ENCODE results near the gene MPL.

- TF ChIP-seq EZH2 (IDR thresholded peaks at IDR 0.05; ENCODE audit: insufficient read depth, poor library complexity, severe bottlenecking) (no peak), EZH2phosphoT487 (IDR thresholded peaks at IDR 0.05; ENCODE audit: insufficient read depth, low read depth) (no peak)
These were observed 3.0 kb upstream of the MPL start for GRCh38 chr1:43334453-43335205.

All from GM23248 (cell line).